GM18505 (cell line): Measurements from ENCODE around the gene GPR132.

Experiments
- ATAC-seq: cut with Tn5 transposase; IDR thresholded peaks from one replicate; pipeline ENCODE4 v1.9.1; 2021; ENCODE audit not compliant: unreplicated experiment
- POLR2A ChIP-seq: IDR thresholded peaks from 4 replicates; pipeline ENCODE4 v1.6.1; 2011; ENCODE audit warnings: borderline replicate concordance; ENCODE audit not compliant: insufficient read depth, insufficient read length; ENCODE audit errors: extremely low read depth

GPR132 gene

DNA sequence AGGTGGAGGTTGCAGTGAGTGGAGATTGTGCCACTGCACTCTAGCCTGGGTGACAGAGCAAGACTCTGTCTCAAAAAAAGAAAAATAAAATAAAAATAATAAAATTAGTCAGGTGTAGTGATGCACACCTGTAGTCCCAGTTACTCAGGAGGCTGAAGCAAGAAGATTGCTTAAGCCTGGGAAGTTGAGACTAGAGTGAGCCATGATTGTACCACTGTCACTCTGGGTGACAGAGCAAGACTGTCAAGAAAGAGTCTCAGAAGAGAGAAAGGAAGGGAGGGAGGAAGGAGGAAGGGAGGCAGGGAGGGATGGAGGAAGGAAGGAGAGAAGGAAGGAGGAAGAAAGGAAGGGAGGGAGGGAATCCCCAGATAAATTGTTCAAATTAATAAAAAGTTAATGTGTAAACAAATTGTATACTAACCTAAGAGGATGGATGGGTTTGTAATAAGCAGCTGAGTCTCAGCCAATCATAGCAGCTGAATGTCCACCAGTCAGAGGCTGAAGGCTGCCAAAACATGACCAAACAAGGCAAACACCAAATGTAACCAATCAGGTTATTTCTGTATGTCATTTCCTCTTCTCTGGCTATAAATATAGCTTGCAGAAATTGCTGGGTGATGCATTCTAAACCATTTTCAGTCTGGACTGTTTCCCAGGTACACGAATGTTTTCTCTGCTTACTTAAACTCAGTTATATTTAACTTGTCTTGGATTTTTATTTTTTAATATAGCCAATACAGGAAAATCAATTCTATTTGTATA lies 38.2 kb downstream of the GPR132 start:
- no peak for TF ChIP-seq POLR2A
- ATAC-seq, result no peak

DNA sequence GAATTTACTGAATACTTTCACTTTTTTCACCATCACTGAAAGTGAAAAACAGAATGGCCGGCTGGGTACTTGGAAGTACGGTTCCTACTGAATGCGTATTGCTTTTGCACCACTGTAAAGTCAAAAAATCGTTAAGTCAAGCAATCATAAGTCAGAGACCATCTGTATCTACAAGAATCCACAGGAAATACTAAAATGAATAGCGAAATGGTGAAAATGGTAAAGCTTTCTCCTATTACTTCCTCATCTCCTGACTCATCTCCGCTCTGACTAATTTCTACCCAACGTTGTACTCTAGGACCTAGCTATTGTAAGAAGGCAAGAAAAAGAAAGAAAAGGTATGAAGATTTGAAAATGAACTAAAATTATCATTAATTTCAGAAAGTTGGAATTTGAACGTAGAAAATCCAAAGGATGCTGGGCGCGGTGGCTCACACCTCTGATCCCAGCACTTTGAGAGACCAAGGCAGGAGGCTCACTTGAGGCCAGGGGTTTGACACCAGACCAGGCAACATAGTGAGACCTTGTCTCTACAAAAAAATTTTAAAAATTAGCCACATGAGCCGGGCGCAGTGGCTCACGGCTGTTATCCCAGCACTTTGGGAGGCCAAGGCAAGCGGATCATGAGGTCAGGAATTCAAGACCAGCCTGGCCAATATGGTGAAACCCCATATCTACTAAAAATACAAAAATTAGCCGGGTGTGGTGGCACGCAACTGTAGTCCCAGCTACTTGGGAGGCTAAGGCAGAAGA lies 39.0 kb downstream of the GPR132 start:
- no peak for ATAC-seq
- no peak for TF ChIP-seq POLR2A

DNA sequence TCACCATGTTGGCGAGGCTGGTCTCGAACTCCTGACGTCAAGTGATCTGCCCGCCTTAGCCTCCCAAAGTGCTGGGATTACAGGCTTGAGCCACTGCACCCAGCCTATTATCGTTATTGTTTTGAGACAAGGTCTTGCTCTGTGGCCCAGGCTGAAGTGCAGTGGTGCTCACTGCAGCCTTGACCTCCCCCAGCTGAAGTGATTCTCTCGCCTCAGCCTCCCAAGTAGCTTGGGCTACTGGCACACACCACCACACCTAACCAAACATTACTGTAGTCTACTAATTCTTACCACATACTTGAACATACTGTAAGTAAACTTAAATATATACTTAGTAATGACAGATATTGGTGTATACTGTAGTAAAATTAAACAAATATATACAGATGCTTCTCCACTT lies 39.8 kb downstream of the GPR132 start:
- no peak for ATAC-seq
- no peak for TF ChIP-seq POLR2A

DNA sequence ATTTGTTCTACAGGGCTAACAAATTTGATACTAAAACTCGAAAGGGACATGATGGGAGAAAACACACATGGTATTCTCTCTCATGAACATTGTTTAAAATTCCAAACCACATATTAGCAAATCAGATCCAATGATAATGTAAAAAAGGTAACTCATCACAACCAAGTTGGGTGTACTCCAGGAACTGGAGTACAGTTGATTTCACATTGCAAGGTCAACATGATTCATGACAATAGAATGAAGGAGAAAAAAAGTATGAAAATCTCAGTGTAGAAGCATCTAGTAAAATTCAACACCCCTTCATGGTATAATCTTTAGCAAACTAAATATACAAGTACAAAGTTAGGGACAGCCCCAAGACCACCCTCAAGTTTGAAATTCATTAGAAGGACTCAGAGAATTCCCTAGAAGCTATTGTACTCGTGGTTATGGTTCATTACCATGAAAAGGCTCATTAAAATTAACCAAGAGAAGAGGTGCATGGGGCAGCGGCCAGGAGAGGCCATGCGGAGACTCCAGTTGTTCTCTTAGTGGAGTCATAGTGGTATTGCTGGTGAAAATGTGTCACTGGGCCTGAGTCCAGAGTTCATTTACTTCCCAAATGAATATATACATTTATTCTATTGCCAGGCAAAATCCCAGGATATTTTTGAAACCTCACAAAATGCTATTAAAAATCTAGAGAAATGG lies 41.3 kb downstream of the GPR132 start:
- TF ChIP-seq POLR2A, result no peak
- ATAC-seq, result no peak

DNA sequence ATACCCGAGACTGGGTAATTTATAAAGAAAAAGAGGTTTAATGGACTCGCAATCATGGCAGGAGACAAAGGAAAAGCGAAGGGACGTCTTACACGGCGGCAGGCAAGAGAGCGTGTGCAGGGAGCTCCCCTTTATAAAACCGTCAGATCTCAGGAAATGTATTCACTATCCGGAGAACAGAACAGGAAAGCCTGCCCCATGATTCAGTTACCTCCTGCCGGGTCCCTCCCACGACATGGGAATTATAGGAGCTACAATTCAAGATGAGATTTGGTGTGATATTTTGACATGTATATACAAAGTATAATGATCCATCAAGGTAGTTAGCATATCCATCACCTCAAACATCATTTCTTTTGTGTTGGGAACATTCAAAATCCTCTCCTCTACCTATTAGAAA lies 42.1 kb downstream of the GPR132 start:
- TF ChIP-seq POLR2A, result no peak
- no peak for ATAC-seq

DNA sequence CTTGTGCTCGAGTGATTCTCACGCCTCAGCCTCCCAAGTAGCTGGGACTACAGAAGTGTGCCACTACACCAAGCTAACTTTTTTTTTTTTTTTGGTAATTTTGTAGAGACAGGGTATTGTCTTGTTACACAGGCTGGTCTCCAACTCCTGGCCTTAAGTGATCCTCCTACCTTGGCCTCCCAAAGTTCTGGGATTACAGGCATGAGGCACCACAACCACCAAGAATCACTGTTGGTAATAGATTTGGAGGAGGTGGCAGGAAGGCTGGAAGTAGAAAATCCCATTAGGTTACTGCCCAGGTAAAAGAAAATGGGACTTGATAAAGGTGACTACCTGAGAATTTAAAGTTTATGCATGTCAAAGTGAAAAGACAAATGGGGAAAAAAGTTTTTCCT lies 43.0 kb downstream of the GPR132 start:
- no peak for TF ChIP-seq POLR2A
- no peak for ATAC-seq

DNA sequence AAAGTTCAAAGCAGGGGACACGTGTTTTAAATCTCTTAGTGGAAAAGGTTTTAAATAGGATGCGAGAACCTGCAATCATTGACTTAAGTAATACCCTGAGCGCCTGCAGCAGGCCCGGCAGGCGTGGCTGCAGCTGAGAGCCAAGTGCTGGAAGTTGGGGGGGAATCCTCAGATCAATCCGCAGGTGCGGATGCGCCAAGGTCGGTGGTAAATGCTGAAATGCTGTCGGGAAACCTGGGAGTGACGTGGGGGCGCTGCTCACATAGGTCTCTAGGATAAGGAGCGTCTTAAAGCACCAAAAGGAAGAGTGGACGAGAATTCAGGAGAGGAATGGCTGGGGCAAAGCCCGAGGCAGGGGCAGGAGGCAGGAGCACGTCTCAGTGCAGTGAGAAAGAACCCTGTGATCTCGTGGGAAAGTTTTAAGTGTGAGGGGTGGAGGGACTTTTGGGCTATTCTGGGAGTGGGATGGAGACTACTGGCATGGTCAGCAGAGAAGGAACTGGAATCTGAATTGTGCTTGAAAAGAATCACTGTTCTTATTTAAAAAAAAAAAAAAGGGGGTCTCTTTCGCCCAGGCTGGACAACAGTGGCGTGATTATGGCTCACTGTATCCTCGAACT lies 43.5 kb downstream of the GPR132 start:
- ATAC-seq, result no peak
- TF ChIP-seq POLR2A, result no peak

DNA sequence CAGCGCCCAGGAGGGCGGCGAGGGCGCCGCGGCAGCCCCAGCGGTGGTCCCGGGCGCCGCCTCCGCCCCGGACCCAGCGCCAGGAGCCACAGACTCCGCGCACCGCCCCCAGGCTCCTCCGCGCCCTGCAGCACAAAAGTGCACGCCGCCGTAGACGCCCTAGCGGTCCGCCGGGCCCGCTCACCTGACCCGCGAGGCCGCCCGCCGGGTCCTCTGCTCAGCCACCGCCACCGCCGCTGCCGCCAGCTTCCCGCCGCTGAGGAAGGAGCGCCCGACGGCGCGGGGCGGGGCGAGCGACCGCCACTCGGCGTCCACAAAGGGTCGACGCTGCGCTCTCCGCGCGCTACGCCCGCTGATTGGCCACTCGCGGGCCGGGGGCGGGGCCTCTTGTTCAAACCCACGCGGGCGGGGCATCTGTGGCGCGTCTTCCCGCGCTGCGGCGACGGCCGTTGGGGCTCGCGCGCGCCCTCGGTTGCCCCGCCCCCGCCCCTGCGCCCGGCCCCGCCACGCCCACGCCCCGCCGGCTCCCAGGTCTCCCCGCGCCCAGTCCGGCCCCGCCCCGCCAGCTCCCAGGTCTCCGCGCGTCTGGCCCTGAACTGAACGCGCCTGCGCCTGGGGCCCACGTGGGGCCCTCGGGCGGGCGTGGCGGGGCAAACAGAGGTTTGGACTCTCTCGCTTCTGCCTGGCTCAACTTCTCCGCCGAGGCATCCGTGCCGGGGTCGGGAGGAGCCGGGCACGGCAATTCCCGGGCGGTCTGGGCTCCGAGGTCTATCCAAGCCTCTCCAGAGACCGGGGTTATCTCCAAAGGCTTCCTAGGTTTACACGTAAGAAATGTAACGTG lies 44.2 kb downstream of the GPR132 start, which contains the start of gene CDCA4:
Gene CDCA4 (minus strand): TSS at position 269 of the 841 bp plus-strand sequence. CDS start 9,154 bp downstream, outside the sequence.
- TF ChIP-seq POLR2A, result peak; percentile 83
- peak; percentile 70 for ATAC-seq

DNA sequence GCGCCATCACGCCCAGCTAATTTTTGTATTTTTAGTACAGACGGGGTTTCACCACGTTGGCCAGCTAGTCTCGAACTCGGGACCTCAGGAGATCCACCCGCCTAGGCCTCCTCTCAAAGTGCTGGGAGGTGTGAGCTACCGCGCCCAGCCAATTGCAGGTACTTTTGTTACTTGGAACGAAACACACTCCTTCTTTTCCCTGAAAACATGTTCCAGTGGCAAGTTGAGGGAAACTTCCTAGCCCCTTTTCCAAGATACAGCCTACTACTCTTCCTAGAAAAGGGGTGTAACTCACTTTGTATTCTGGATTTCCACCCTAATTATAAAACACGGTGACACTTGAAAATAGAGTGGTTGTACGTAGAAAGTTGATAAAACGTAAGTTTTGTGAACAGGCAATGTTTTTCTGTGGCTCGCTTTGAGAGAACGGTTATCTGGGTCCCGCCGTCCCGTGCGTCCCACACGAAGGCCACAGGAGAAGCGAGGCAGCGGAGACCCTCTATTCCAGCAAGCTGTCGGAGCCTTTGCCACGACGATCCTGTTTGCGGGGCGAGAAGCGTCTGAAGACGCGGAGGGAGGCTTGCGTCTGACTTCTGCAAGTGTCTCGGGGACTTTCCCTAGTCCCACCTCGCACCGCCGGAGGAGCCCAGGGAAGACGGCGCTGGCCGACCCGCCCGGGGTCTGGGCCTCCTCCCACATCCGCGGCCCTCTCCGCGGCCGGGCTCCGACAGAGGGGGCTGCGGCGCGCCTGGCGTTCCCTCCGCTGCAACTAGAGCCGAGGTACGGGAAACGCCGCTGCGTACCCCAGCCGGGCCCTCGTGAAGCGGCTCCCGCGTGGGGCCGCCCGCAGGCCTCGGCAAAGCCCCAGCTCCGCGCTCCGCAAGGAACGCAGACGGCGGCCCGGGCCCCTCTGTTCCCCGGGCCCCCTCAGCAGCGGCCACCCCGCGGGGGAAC lies 45.1 kb downstream of the GPR132 start:
- ATAC-seq, result peak; percentile 29
- no peak for TF ChIP-seq POLR2A

DNA sequence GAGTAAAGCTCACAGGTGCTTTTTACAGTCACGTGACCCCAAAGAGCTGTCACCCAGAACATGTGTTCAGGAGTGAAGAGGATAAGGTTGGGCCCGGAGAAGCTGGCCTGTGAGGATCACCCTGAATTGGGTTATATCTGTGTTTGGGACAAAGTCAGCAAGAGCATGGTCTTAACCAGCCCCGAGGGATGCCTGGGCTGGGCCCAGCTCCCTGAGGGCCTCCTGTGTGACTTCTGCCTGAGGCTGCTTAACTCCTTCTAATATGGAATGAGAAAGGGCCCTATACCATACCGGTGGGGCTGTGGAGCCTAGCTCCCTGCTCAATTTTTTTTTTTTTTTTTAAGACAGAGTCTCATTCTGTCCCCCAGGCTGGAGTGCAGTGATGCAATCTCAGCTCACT lies 46.8 kb downstream of the GPR132 start:
- no peak for TF ChIP-seq POLR2A
- no peak for ATAC-seq

DNA sequence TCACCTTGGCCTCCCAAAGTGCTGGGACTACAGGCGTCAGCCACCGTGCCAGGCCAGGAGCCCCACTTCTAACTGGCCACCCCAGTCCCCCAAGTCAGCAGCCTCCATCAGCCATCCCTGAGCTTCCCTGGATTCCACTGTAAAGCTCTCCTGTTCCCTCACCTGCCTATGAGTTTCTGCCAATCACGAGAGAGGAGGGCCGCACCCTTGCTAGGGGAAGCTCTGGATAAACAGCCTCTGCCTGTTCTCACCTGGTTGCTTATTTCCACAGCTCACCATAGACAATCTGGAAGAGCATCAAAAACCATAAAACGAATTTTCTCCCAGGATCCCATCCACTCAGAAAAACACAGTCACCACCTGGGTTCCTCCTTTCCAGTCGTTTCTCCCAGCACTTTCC lies 49.3 kb downstream of the GPR132 start:
- no peak for TF ChIP-seq POLR2A
- no peak for ATAC-seq
